Glutamatergic neuron (in vitro differentiated cells): ENCODE measurements around the gene RAB6B. TPM values are rescaled to one million over a fixed set of nuclear protein-coding genes. Genes with fewer than 3 reads are reported as not detected.

Source experiments
- DNase-seq: peaks from one replicate; pipeline ENCODE4 v3.0.0; 2022
- H3K27ac Mint-ChIP-seq: one replicate; pipeline ENCODE4 v1.8.0; 2020; ENCODE audit warnings: mild to moderate bottlenecking, mixed read lengths, inconsistent platforms; ENCODE audit not compliant: unreplicated experiment
- H3K27me3 Mint-ChIP-seq: one replicate; pipeline ENCODE4 v1.8.0; 2020; ENCODE audit warnings: mild to moderate bottlenecking, moderate library complexity, mixed read lengths, inconsistent platforms; ENCODE audit not compliant: unreplicated experiment
- H3K36me3 Mint-ChIP-seq: one replicate; pipeline ENCODE4 v1.8.0; 2020; ENCODE audit warnings: mild to moderate bottlenecking, mixed read lengths, inconsistent platforms; ENCODE audit not compliant: unreplicated experiment
- H3K4me1 Mint-ChIP-seq: one replicate; pipeline ENCODE4 v1.8.0; 2020; ENCODE audit warnings: mild to moderate bottlenecking, low read depth, mixed read lengths, inconsistent platforms; ENCODE audit not compliant: unreplicated experiment
- H3K4me3 Mint-ChIP-seq: one replicate; pipeline ENCODE4 v1.8.0; 2020; ENCODE audit warnings: mild to moderate bottlenecking, mixed read lengths, inconsistent platforms; ENCODE audit not compliant: unreplicated experiment
- H3K9me3 Mint-ChIP-seq: one replicate; pipeline ENCODE4 v1.8.0; 2020; ENCODE audit warnings: mild to moderate bottlenecking, moderate library complexity, mixed read lengths, inconsistent platforms; ENCODE audit not compliant: unreplicated experiment
- CTCF ChIP-seq: fragments of 200-600 bp; sonication (generic); IDR thresholded peaks from one replicate; pipeline ENCODE4 v1.5.0; 2021; ENCODE audit not compliant: partially characterized antibody, unreplicated experiment
- total RNA-seq: library from RNA; stranded (reverse); fragmentation: NEBNext Ultra II Directional; extraction: Animal tissue kit (Norgen Biotek cat#: 25700); gene quantifications from one replicate; pipeline ENCODE4 v1.2.1, GENCODE V29; 2021; ENCODE audit not compliant: unreplicated experiment

Gene RAB6B
- total RNA-seq, 1 donor from 2014 or later = 222 TPM

DNA sequence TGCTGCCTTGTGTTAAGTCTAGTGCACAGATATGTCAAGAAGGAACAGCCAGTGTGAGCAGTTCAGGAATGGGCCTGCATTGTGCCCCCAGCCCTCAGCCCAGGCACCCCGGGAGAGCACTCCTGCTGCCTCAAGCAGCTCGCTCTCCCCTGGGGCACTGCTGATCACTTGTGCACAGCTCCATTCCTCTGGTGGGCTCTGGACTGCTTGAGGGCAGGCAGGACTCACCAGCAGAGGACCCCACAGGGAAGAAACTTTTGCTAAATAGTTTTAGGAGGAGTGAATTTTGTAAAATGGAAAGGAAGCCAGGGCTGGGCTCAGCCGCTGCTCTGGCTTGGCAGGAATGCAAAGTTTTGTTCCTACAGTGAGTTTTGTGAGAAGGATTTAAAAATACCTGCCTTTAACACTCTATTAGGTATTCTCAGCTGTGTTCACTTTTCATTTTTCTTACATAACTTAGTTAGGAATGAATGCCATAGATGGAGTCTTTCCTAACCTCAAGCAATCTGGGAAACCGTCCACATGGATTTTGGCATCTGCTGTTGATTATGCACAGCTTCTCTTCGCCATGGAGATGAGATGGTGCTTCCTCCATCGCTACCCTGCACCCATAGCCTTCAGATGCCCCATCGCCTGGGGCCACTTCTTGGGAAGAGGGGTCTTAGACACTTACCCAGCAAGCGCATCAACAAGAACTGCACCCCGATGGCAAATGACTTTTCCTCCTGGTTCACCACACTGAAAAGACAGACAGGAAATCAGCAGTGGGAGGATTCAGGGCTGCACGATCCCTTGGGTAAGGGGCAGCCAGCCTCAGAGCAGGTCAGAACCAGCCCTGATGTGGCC, 42.3 kb upstream of the RAB6B start:
- no peak overlapping the region for H3K27ac Mint-ChIP-seq

DNA sequence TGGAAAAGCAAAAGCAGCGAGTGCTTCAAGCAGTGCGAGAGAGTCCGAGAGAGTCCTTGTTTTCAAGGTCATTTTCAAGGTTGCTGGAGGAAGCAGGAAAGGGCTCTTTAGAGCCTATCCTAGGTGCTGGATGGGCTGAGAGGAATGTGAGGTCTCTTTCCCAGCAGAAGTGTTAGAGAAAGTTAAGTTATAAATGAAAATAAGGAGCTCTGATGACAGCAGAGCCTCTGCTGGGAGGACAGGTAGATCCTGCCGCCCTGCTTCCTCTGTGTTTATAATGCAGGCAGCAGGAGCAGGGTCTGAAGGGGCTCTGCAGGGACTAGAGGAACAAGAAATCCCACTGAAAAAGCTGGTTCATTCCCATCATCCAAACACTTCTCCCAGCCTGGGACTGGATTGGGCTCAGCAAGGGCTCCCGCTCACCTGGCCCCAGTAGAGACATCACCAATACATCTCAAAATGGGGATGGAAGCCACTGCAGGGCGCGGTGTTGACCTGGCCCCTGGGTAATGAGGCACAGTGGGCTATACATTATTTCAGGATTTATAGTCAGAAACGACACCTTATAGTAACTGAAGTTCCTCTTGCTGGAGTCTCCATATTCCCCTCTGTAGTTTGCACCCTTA, 41.5 kb upstream of the RAB6B start:
- TF ChIP-seq CTCF = no peak
- Mint-ChIP-seq H3K4me1 (no peaks in the 10 kb centered on the region), H3K9me3 (no peaks in the 10 kb centered on the region), H3K36me3 (no peaks in the 10 kb centered on the region), H3K27ac (no peak overlapping the region), H3K27me3 (no peaks in the 10 kb centered on the region), H3K4me3 (no peak overlapping the region)
- DNase-seq = no peak

More for the DNA sequence above, 42.3 kb upstream of the RAB6B start:
- H3K9me3 Mint-ChIP-seq = peaks cover 2% of the 10 kb centered on the region
- H3K36me3 Mint-ChIP-seq = no peaks in the 10 kb centered on the region
- no peak for TF ChIP-seq CTCF
- H3K27me3 Mint-ChIP-seq = no peaks in the 10 kb centered on the region
- no peaks in the 10 kb centered on the region for H3K4me1 Mint-ChIP-seq
- H3K4me3 Mint-ChIP-seq = no peak overlapping the region
- DNase-seq = no peak

- no peaks in the 10 kb centered on the region for H3K4me1 Mint-ChIP-seq
- no peak overlapping the region for H3K4me3 Mint-ChIP-seq
- H3K27me3 Mint-ChIP-seq = no peaks in the 10 kb centered on the region
- DNase-seq = no peak
- H3K27ac Mint-ChIP-seq = no peak overlapping the region
- no peaks in the 10 kb centered on the region for H3K36me3 Mint-ChIP-seq
- TF ChIP-seq CTCF = no peak
- H3K9me3 Mint-ChIP-seq = no peaks in the 10 kb centered on the region
These were observed 40.4 kb upstream of the RAB6B start for GRCh38 chr3:133935843-133936769.

GRCh38 chr3:133934996-133935842, 39.5 kb upstream of the RAB6B start:
- Mint-ChIP-seq H3K27me3 (no peaks in the 10 kb centered on the region), H3K4me1 (no peaks in the 10 kb centered on the region), H3K27ac (no peak overlapping the region), H3K36me3 (no peaks in the 10 kb centered on the region), H3K4me3 (no peak overlapping the region), H3K9me3 (no peaks in the 10 kb centered on the region)
- TF ChIP-seq CTCF = no peak
- DNase-seq = no peak
